K562 (cell line): ENCODE results near the gene SLC7A10. TPM values are rescaled to one million over a fixed set of nuclear protein-coding genes. Genes with fewer than 3 reads are reported as not detected.

Source experiments
- ATAC-seq: fragments of 200-7000 bp; cut with Tn5 transposase; 3 replicates; pipeline ENCODE4 v1.9.1; 2020; ENCODE audit warnings: moderate library complexity
- BruUV-seq: library from RNA; stranded (reverse); fragments of 400-500 nt; replicated peaks from 2 replicates; lab custom pipeline; 2021; lab: Mats Ljungman, UMichigan
- CTCF ChIA-PET: fragments of 300-600 bp; formaldehyde crosslinking; extraction: SDS; loops from one replicate; lab custom pipeline; 2021; ENCODE audit warnings: low intra/inter-chr PET ratio; lab: Yijun Ruan, JAX
- POLR2A ChIA-PET: fragments of 300-600, 350-650 bp; sonication (Branson Sonifier 250); formaldehyde crosslinking; extraction: SDS; loops from one replicate; lab custom pipeline; 2021; ENCODE audit warnings: antibody characterized with exemption, inconsistent platforms; lab: Yijun Ruan, JAX
- DNase-seq, 4 experiments: peaks; one replicate each; pipeline versions ENCODE4 v3.0.0 to v3.0.0-alpha.2; 2011 to 2018; ENCODE audit warnings: low spot score in 3 of 4, mixed read lengths in 3 of 4; ENCODE audit errors: extremely low read depth in 1 of 4
- FAIRE-seq: peaks from 2 replicates; lab custom pipeline; 2011; peaks lifted over from hg19 to GRCh38; lab: Jason Lieb, UNC
- H2AFZ ChIP-seq: 2 replicates; pipeline ENCODE4 v1.6.0; 2011; ENCODE audit warnings: low read depth, low read length, control low read depth, inconsistent platforms
- H3K27ac ChIP-seq: fragments of 200-600 bp; 3 replicates; pipeline ENCODE4 v1.8.0; 2011; ENCODE audit warnings: low read depth, mild to moderate bottlenecking, control low read depth, inconsistent platforms, low read length, moderate library complexity, mixed read lengths; ENCODE audit errors: extremely low read depth
- H3K27me3 ChIP-seq, 2 experiments: fragments of 300-600 bp in 1 of 2; 2 replicates in 1 of 2; 3 replicates in 1 of 2; pipeline versions ENCODE4 v1.6.0 to v1.8.0; 2011; ENCODE audit warnings: inconsistent platforms in 2 of 2, low read length in 2 of 2, mild to moderate bottlenecking in 1 of 2, mixed read lengths in 1 of 2, moderate library complexity in 1 of 2; ENCODE audit not compliant: control insufficient read depth in 2 of 2, insufficient read depth in 2 of 2
- H3K36me3 ChIP-seq: fragments of 300-600 bp; 3 replicates; pipeline ENCODE4 v1.8.0; 2011; ENCODE audit warnings: mild to moderate bottlenecking, low read length, inconsistent platforms; ENCODE audit not compliant: control insufficient read depth, insufficient read depth
- H3K4me1 ChIP-seq, 2 experiments: fragments of 200-600 bp in 1 of 2; replicated peaks in 1 of 2; 2 replicates in 1 of 2; 3 replicates in 1 of 2; pipeline versions ENCODE4 v1.5.1 to v1.8.0; 2011; ENCODE audit warnings: inconsistent platforms in 2 of 2, low read length in 2 of 2, mild to moderate bottlenecking in 1 of 2, mixed read lengths in 1 of 2, moderate library complexity in 1 of 2; ENCODE audit not compliant: control insufficient read depth in 2 of 2, insufficient read depth in 2 of 2
- H3K4me2 ChIP-seq: 2 replicates; pipeline ENCODE4 v1.6.1; 2011; ENCODE audit warnings: low read length, control low read depth, inconsistent platforms, mixed read lengths; ENCODE audit not compliant: insufficient read depth
- H3K4me3 ChIP-seq: fragments of 200-600 bp; sonication (generic), shearing (Covaris generic); 2 replicates; pipeline ENCODE4 v1.5.1; 2016; ENCODE audit warnings: control low read depth, inconsistent platforms
- H3K79me2 ChIP-seq: fragments of 200-600 bp; 3 replicates; pipeline ENCODE4 v1.8.0; 2011; ENCODE audit warnings: low read length, inconsistent platforms; ENCODE audit not compliant: control insufficient read depth, insufficient read depth
- H3K9ac ChIP-seq, 2 experiments: 2 replicates each; pipeline versions ENCODE4 v1.6.0 to v1.6.1; 2011; ENCODE audit warnings: low read depth in 2 of 2, low read length in 2 of 2, control low read depth in 1 of 2, inconsistent platforms in 1 of 2, mild to moderate bottlenecking in 1 of 2, mixed read lengths in 1 of 2; ENCODE audit not compliant: insufficient read depth in 1 of 2
- H3K9me1 ChIP-seq: one replicate; pipeline ENCODE4 v1.6.0; 2011; ENCODE audit warnings: inconsistent platforms, mild to moderate bottlenecking, low read length, moderate library complexity; ENCODE audit not compliant: control insufficient read depth, insufficient read depth
- H3K9me3 ChIP-seq: replicated peaks from 2 replicates; pipeline ENCODE4 v1.5.1; 2011; ENCODE audit warnings: low read depth, low read length, inconsistent platforms; ENCODE audit not compliant: control insufficient read depth, insufficient read depth
- H4K20me1 ChIP-seq: replicated peaks from 2 replicates; pipeline ENCODE4 v1.6.1; 2011; ENCODE audit warnings: low read length, inconsistent platforms, mixed read lengths; ENCODE audit not compliant: control insufficient read depth, insufficient read depth
- ARHGAP35 ChIP-seq: fragments of 450-650 bp; IDR thresholded peaks from 2 replicates; pipeline ENCODE4 v1.6.1; 2018; ENCODE audit not compliant: partially characterized antibody
- ARID2 ChIP-seq: fragments of 450-650 bp; IDR thresholded peaks from 2 replicates; pipeline ENCODE4 v1.6.1; 2017; ENCODE audit warnings: antibody characterized with exemption, mild to moderate bottlenecking
- CHD4 ChIP-seq: fragments of 200-600 bp; sonication (generic); IDR thresholded peaks from 3 replicates; pipeline ENCODE4 v1.6.1; 2012; ENCODE audit warnings: low read depth, mild to moderate bottlenecking, mixed read lengths, low read length, inconsistent platforms; ENCODE audit not compliant: insufficient read depth, insufficient replicate concordance, poor library complexity, severe bottlenecking
- DACH1 ChIP-seq: fragments of 450-650 bp; IDR thresholded peaks from 2 replicates; pipeline ENCODE4 v1.6.1; 2018; ENCODE audit not compliant: partially characterized antibody
- DMBX1 ChIP-seq: fragments of 250-450 bp; sonication (Bioruptor Pico); IDR thresholded peaks from 2 replicates; pipeline ENCODE4 v1.8.0; 2022; ENCODE audit warnings: inconsistent platforms, mild to moderate bottlenecking, moderate library complexity, borderline replicate concordance
- MYC ChIP-seq, 2 experiments: fragments of 250-450 bp in 1 of 2; sonication (Bioruptor Pico) in 1 of 2; IDR thresholded peaks; 2 replicates each; pipeline versions ENCODE4 v1.5.1 to v1.6.1; 2012 to 2021; ENCODE audit warnings: low read depth in 2 of 2, borderline replicate concordance in 1 of 2, improper control_type of control experiment in 1 of 2, low read length in 1 of 2, mild to moderate bottlenecking in 1 of 2, moderate library complexity in 1 of 2
- NBN ChIP-seq: fragments of 450-650 bp; IDR thresholded peaks from 2 replicates; pipeline ENCODE4 v1.6.1; 2016; ENCODE audit warnings: low read depth, mild to moderate bottlenecking
- NEUROD1 ChIP-seq: fragments of 150-350 bp; IDR thresholded peaks from 2 replicates; pipeline ENCODE4 v1.6.1; 2014; ENCODE audit warnings: borderline replicate concordance, low read length, low read depth; ENCODE audit not compliant: partially characterized antibody
- NR1H2 ChIP-seq: sonication (generic); formaldehyde crosslinking; IDR thresholded peaks from 2 replicates; pipeline ENCODE4 v1.4.0; 2020; ENCODE audit warnings: mild to moderate bottlenecking, missing genetic modification reagents
- PATZ1 ChIP-seq: fragments of 250-450 bp; sonication (Bioruptor Pico); IDR thresholded peaks from 2 replicates; pipeline ENCODE4 v1.5.0; 2020; ENCODE audit warnings: mild to moderate bottlenecking, borderline replicate concordance
- RFX5 ChIP-seq: IDR thresholded peaks from 2 replicates; pipeline ENCODE4 v1.6.1; 2011; ENCODE audit warnings: low read depth, mild to moderate bottlenecking, improper control_type of control experiment, low read length
- SRSF9 ChIP-seq: fragments of 200-400 bp; formaldehyde crosslinking; IDR thresholded peaks from 2 replicates; pipeline ENCODE4 v1.6.1; 2017; ENCODE audit warnings: low read depth, low read length, borderline replicate concordance
- ZNF347 ChIP-seq: fragments of 450-650 bp; formaldehyde crosslinking; IDR thresholded peaks from 2 replicates; pipeline ENCODE4 v1.4.0; 2020; ENCODE audit warnings: low read depth, mild to moderate bottlenecking, moderate library complexity
- ZNF780A ChIP-seq: fragments of 250-450 bp; sonication (Bioruptor Pico); IDR thresholded peaks from 2 replicates; pipeline ENCODE4 v1.5.0; 2021; ENCODE audit warnings: mild to moderate bottlenecking
- WGBS: fragments of 100-300 bp; shearing (Covaris generic); methylation state at CpG from one replicate; pipeline ENCODE4 v1.1.6; 2016; ENCODE audit warnings: low coverage, mixed read lengths; ENCODE audit not compliant: insufficient coverage; ENCODE audit errors: missing lambda C conversion rate; 5-methylcytosine and 5-hydroxymethylcytosine counted together
- in situ Hi-C: fragments of 300-500 bp; cut with MboI; formaldehyde crosslinking; loops from 4 replicates; pipeline ENCODE4 v1.15.0; 2018; ENCODE audit warnings: inconsistent platforms, mixed read lengths
- intact Hi-C: fragments of 100-400 bp; cut with micrococcal nuclease; formaldehyde crosslinking; loops from 2 replicates; pipeline ENCODE4 v1.14.2; 2022
- polyA plus RNA-seq, 8 experiments: library from polyadenylated mRNA; depleted of rRNA in 4 of 8; stranded (reverse) in 5 of 8; unstranded in 3 of 8; fragments of >200 nt; fragmentation: Nextera tagmentation in 2 of 8; fragmentation: Illumina TruSeq in 1 of 8; extraction: Ambion mirVana in 2 of 8; extraction: Trizol in 1 of 8; gene quantifications; 2 replicates each; pipeline versions ENCODE4 v1.2.1 to v1.2.3, GENCODE V29; 2011 to 2014; ENCODE audit warnings: inconsistent platforms in 1 of 8, missing spikeins in 1 of 8
- total RNA-seq, 7 experiments: library from RNA; depleted of rRNA in 6 of 7; stranded (reverse); fragments of >200 nt in 6 of 7; fragmentation: Illumina TruSeq in 2 of 7; extraction: Trizol in 2 of 7; gene quantifications; 2 replicates each; pipeline versions ENCODE4 v1.2.1 to v1.2.3, GENCODE V29; 2011 to 2021; ENCODE audit warnings: low replicate concordance in 1 of 7
- TF ChIP-seq, protein P1 (sequence below): fragments of 450-650 bp; formaldehyde crosslinking; IDR thresholded peaks from 2 replicates; pipeline ENCODE4 v1.4.0; 2020; ENCODE audit warnings: mild to moderate bottlenecking, moderate library complexity

SLC7A10 gene
- total and polyA plus RNA-seq, 9 of the 15 experiments (the other 6 are each of a cell fraction or from before 2014, with no cell fraction given) = 0.07 TPM; not detected in 8

DNA sequence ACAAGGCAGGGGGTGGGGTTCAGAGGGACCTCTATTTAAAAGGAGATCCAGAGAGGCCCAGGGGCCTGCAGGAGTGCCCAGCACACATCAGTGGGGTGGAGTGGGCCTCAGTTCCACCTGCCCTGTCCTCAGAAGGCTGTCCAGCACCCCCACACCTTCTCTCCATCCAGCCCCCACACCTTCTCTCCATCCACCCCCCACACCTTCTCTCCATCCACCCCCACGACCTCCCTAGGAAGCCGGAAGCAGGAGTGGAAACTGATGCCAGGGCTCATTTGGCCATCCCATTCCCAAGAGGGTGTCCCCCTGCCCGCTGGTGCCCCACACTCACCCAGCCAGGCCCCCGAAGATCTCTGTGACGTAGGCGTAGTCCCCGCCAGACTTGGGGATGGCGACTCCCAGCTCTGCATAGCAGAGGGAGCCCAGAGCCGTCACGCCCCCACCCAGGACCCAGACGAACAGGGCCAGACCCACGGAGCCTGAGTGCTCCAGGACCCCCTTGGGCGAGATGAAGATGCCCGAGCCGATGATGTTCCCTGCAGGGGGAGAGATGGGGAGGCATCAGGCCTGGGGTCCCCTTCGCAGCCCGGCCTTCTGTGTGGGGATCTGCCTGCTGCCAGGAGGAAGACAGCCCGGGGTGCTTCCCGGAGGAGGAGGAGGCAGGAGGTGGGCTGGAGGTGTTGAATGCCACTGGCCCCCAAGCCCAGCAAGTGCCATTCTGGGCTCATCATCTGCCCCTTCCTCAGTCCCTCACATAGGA, 10.0 kb downstream of the SLC7A10 start:
- ChIA-PET POLR2A (no interaction called here), CTCF (interaction anchor here (0.7 kb wide), 1 partner anchor 26 kb away, joined by 3 read pairs; no protein-coding TSS in a partner anchor)
- no peak overlapping the region; a peak in 1 of 4 replicates for H3K9ac ChIP-seq
- H3K4me1 ChIP-seq = peaks cover 0 to 13% of the 10 kb centered on the region in 2 experiments; a peak in 2 of 5 replicates
- BruUV-seq = no TSS peak
- H2AFZ ChIP-seq = no peak overlapping the region
- intact Hi-C loops (no loop called here), in situ Hi-C loops (no loop called here)
- H3K4me2 ChIP-seq = no peak overlapping the region
- 0% methylated on average over 15 of the region's 19 CpGs for whole genome bisulfite sequencing
- FAIRE-seq (no peak), DNase-seq (no peak), ATAC-seq (no peak)
- H3K27me3 ChIP-seq = peaks cover 30 to 81% of the 10 kb centered on the region in 2 experiments
- no peak overlapping the region for H3K27ac ChIP-seq
- H4K20me1 ChIP-seq = peaks cover 13% of the 10 kb centered on the region
- no peak overlapping the region for H3K4me3 ChIP-seq
- no peaks in the 10 kb centered on the region for H3K9me1 ChIP-seq
- no peaks in the 10 kb centered on the region for H3K9me3 ChIP-seq
- no peaks in the 10 kb centered on the region for H3K79me2 ChIP-seq
- no peaks in the 10 kb centered on the region for H3K36me3 ChIP-seq
- TF ChIP-seq CHD4 (no peak), ZNF780A (no peak), ARHGAP35 (no peak), ZNF347 (no peak), ARID2 (no peak), MYC (IDR thresholded peaks at IDR 0.05; ENCODE audit: low read depth, low read length) (no peak), MYC (CRISPR knock-in tag; IDR thresholded peaks at IDR 0.05; ENCODE audit: borderline replicate concordance, low read depth) (no peak), DMBX1 (CRISPR knock-in tag) (no peak), PATZ1 (CRISPR knock-in tag) (no peak), NBN (no peak), SRSF9 (no peak), RFX5 (no peak), DACH1 (no peak), NR1H2 (CRISPR knock-in tag) (no peak), NEUROD1 (no peak)
- TF ChIP-seq, protein P1, sequence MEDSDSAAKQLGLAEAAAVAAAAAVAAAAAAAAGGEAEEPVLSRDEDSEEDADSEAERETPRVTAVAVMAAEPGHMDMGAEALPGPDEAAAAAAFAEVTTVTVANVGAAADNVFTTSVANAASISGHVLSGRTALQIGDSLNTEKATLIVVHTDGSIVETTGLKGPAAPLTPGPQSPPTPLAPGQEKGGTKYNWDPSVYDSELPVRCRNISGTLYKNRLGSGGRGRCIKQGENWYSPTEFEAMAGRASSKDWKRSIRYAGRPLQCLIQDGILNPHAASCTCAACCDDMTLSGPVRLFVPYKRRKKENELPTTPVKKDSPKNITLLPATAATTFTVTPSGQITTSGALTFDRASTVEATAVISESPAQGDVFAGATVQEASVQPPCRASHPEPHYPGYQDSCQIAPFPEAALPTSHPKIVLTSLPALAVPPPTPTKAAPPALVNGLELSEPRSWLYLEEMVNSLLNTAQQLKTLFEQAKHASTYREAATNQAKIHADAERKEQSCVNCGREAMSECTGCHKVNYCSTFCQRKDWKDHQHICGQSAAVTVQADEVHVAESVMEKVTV (CRISPR knock-in tag) = no peak
